Colonic mucosa (tissue), 4 donors: ENCODE results near the gene ADAM12. TPM values are rescaled to one million over a fixed set of nuclear protein-coding genes. Genes with fewer than 3 reads are reported as not detected.

Experiments used
- DNase-seq: peaks from one replicate; pipeline ENCODE4 v3.0.0-alpha.2; 2020
- H3K27ac ChIP-seq: fragments of 200-600 bp; one replicate; pipeline ENCODE4 v1.8.0; 2021
- H3K27me3 ChIP-seq: fragments of 200-600 bp; one replicate; pipeline ENCODE4 v1.8.0; 2021
- H3K36me3 ChIP-seq: fragments of 200-600 bp; one replicate; pipeline ENCODE4 v1.8.0; 2021
- H3K4me1 ChIP-seq: fragments of 200-600 bp; one replicate; pipeline ENCODE4 v1.8.0; 2021; ENCODE audit warnings: mild to moderate bottlenecking
- H3K4me3 ChIP-seq: fragments of 200-600 bp; one replicate; pipeline ENCODE4 v1.8.0; 2021
- H3K9ac ChIP-seq, 2 donors: one replicate each; pipeline ENCODE4 v1.7.0; 2013; ENCODE audit warnings: control low read depth in 2 of 2, low read depth in 2 of 2, low read length in 2 of 2
- H3K9me3 ChIP-seq: fragments of 200-600 bp; one replicate; pipeline ENCODE4 v1.8.0; 2021
- intact Hi-C: fragments of 100-400 bp; cut with DNase I; formaldehyde crosslinking; loops from one replicate; pipeline ENCODE4 v1.14.1; 2022
- total RNA-seq, 2 donors: library from RNA; stranded (reverse); fragmentation: NEBNext Ultra II Directional in 1 of 2; extraction: Animal tissue kit (Norgen Biotek cat#: 25700) in 1 of 2; gene quantifications; one replicate each; pipeline ENCODE4 v1.2.1, GENCODE V29; 2021
- TF ChIP-seq, protein P1 (sequence below): fragments of 200-600 bp; IDR thresholded peaks from one replicate; pipeline ENCODE4 v1.8.0; 2022; ENCODE audit warnings: antibody characterized with exemption, mild to moderate bottlenecking
- donor health status: healthy.
- donor health status: DM: no; HTN: no; CAD: no.
- donor health status: DM: no; HTN: no; CAD: no.

ADAM12 gene
- total RNA-seq, 2 donors from 2014 or later: 0.30 to 0.64 TPM

- H3K27me3 ChIP-seq: no peaks in the 10 kb centered on the region
- TF ChIP-seq, protein P1, sequence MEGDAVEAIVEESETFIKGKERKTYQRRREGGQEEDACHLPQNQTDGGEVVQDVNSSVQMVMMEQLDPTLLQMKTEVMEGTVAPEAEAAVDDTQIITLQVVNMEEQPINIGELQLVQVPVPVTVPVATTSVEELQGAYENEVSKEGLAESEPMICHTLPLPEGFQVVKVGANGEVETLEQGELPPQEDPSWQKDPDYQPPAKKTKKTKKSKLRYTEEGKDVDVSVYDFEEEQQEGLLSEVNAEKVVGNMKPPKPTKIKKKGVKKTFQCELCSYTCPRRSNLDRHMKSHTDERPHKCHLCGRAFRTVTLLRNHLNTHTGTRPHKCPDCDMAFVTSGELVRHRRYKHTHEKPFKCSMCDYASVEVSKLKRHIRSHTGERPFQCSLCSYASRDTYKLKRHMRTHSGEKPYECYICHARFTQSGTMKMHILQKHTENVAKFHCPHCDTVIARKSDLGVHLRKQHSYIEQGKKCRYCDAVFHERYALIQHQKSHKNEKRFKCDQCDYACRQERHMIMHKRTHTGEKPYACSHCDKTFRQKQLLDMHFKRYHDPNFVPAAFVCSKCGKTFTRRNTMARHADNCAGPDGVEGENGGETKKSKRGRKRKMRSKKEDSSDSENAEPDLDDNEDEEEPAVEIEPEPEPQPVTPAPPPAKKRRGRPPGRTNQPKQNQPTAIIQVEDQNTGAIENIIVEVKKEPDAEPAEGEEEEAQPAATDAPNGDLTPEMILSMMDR: no peak
- H3K27ac ChIP-seq: no peak overlapping the region
- intact Hi-C loops: no loop called here
- H3K36me3 ChIP-seq: no peaks in the 10 kb centered on the region
- H3K4me3 ChIP-seq: no peak overlapping the region
- H3K9me3 ChIP-seq: no peaks in the 10 kb centered on the region
- H3K4me1 ChIP-seq: no peaks in the 10 kb centered on the region
- H3K9ac ChIP-seq: no peak overlapping the region
- no peak for DNase-seq
Observed at GRCh38 chr10:126156012-126156411, 232.3 kb downstream of the ADAM12 start.

- Histone ChIP-seq H3K9ac (no peak overlapping the region), H3K36me3 (no peaks in the 10 kb centered on the region), H3K27me3 (no peaks in the 10 kb centered on the region), H3K4me3 (no peak overlapping the region), H3K27ac (no peak overlapping the region), H3K9me3 (no peaks in the 10 kb centered on the region), H3K4me1 (no peaks in the 10 kb centered on the region)
- TF ChIP-seq, protein P1: no peak
- no peak for DNase-seq
- intact Hi-C loops: no loop called here
Observed at GRCh38 chr10:126155528-126155927, 232.7 kb downstream of the ADAM12 start.

DNA sequence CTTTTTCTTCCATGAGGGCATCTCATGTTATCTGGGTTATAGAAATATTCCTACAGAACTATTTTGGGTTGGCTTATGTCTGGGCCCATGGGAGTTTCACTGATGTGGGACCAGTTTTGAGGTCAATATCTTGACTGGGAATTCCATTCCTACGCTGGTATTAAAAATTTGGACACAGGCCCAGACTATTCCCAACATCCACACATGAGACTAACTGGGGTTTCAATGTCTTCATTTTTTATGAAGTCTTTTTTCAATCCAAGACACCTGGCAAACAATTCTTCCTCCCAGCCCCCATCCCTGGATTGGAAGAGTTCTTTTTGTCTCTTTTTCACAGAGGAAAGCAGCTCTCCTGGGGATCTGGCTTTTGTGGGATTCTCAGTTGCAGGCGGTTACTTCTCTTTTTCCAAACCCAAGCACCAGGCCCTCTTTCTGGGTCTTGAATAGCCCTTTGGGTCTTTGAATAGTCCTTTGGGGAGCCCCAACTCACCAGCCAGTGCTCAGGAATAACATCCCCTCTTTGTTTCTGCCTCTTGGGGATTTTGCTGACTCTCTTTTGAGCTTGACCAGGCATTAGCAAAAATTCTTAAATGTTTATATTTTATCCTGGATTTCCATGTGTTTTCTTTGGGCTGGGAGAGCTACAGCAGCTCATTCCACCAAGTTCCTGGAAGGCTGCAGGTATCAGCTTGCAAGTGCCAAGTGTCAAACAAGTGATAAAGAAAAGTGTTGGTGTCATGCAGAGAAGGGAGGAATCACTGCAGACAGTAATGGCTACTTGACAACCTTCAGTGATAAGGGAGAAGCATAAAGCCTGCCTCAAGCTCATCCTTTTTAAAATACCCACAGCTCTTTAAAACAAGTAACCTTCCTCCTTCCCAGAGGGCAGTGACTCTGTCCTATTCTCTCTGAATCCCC, 234.3 kb downstream of the ADAM12 start:
- H3K4me3 ChIP-seq: no peak overlapping the region
- DNase-seq: no peak

GRCh38 chr10:126147866-126148587, 240.2 kb downstream of the ADAM12 start:
- no peak overlapping the region for H3K27ac ChIP-seq

More for the DNA sequence above, 234.3 kb downstream of the ADAM12 start:
- H3K36me3 ChIP-seq: no peaks in the 10 kb centered on the region
- no peaks in the 10 kb centered on the region for H3K4me1 ChIP-seq
- H3K27me3 ChIP-seq: no peaks in the 10 kb centered on the region
- TF ChIP-seq, protein P1: no peak
- H3K9ac ChIP-seq: no peak overlapping the region
- intact Hi-C loops: no loop called here
- H3K9me3 ChIP-seq: no peaks in the 10 kb centered on the region
- no peak overlapping the region for H3K27ac ChIP-seq

DNA sequence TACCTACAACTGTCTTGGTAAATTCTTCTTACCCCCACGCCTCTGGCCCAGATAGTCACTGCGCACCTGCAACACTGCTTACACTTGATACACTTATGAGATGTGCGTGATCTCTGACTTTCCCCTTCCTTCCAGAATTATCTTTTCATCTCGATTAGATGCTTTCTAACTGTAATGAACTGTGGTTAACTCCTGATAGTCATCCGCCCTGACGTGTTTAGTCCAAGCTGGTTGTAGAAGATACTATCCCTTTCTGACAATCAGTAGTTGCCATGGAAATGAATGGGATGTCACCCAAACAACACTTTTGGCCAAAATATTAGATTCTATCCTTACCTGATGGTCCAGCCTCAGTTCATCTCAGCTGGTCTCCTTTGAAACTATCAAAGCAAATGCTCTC, 241.5 kb downstream of the ADAM12 start:
- Histone ChIP-seq H3K36me3 (no peaks in the 10 kb centered on the region), H3K27me3 (no peaks in the 10 kb centered on the region), H3K9ac (no peak overlapping the region), H3K4me1 (no peaks in the 10 kb centered on the region), H3K4me3 (no peak overlapping the region), H3K9me3 (no peaks in the 10 kb centered on the region), H3K27ac (no peak overlapping the region)
- DNase-seq: no peak
- intact Hi-C loops: no loop called here
- TF ChIP-seq, protein P1: no peak

More at GRCh38 chr10:126147866-126148587, 240.2 kb downstream of the ADAM12 start:
- H3K4me1 ChIP-seq: no peaks in the 10 kb centered on the region
- H3K9me3 ChIP-seq: no peaks in the 10 kb centered on the region
- H3K27me3 ChIP-seq: no peaks in the 10 kb centered on the region
- peak; percentile 13 for DNase-seq
- H3K36me3 ChIP-seq: no peaks in the 10 kb centered on the region
- TF ChIP-seq, protein P1: no peak
- no peak overlapping the region for H3K9ac ChIP-seq
- no peak overlapping the region for H3K4me3 ChIP-seq
- intact Hi-C loops: no loop called here
